Stimulated activated CD8-positive, alpha-beta memory T cell treated with anti-CD3 and anti-CD28 coated beads, Interleukin-15, amount 100 ng/mL, for 24 hours (primary cell): ENCODE data around the gene MMP17.
"Not testable (repeated sequence)": the region's sequence is repeated elsewhere in the genome, so short reads cannot be mapped to it uniquely, and the experiment has no call there.

Experiments
- DNase-seq: peaks from one replicate; pipeline ENCODE4 v3.0.0-alpha.2; 2020; ENCODE audit warnings: low read depth

The MMP17 gene

DNA sequence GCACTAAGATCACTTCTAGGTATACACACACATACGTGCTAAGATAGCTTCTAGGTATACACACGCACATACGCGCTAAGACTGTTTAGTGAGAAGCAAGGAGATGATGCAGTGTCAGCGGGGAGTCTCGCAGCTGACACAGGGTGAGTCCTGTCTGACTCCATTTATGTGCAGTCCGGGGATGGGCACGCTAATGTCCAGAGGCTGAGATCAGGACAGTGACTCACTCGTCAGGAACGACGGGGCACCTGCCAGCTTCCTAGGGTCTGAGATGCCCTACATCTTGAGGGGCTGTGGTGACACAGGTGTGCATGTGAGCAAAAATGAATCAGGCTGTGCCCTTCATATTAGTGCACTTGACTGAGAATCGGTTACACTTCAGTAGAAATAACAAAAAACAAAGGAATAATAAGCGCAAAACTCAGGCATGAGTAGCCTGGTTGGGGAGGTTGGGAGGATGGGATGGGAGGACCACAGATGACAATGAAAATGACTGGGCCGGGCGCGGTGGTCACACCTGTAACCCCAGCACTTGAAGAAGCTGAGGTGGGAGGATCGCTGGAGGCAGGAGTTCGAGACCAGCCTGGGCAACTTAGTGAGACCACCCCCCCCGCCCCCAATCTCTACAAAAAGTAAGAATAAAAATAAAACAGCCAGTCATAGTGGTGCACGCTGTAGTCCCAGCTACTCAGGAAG lies 37.1 kb downstream of the MMP17 start:
- DNase-seq = no peak

DNA sequence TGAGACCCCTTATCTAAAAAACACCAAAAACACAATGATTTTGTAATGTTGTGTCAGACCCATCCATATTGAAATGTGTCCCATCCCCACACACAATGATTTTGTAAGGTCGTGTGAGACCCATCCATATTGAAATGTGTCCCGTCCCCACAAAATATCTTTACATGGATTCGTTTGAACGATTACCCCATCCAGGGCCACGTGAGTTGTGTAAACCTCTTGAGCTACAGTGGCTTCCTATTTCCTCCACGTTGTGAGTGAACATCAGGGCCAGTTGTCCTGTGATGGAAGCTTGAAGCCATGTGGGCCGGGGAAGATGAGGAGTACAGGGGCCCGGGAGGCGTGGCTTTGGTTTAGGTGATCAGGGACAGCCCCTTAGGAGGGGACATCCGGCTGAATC lies 39.3 kb downstream of the MMP17 start:
- DNase-seq = no peak

DNA sequence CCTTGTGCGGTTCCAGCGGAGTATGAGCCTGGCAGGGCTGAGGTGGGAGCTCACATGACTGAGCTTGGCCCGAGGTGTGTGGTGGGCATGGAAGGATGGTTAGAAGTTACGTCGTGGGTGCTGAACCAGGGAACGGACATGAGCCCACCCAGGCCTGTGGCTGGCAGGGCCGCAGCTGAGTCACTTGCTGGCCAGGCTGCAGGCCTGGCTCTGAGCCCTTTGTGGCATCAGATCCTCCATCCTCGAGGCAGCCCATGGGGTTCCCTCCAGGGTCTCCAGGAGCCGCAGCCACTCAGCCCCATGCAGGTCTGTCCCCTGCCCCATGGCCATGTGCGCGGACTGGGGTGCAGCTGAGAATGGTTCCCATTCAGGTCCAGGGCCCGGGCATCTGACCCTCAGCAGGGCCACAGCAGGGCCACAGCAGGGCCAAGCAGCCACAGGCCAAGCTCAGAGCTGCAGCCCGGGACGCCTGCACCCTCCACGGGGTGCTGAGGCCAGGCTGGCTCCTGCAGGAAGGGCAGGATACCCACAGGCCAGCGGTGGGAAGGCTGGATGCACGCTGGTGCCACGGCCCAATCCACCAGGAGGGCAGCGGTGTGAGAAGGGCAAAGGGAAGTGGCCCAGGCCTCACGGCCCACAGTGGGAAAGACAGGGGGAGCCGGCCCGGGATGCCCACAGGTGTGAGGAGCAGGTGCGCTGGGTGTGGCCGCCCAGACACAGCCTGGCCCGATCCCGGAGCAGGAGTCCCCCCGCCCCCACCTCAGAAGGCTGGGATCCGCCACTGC lies 39.9 kb downstream of the MMP17 start:
- DNase-seq = no peak

DNA sequence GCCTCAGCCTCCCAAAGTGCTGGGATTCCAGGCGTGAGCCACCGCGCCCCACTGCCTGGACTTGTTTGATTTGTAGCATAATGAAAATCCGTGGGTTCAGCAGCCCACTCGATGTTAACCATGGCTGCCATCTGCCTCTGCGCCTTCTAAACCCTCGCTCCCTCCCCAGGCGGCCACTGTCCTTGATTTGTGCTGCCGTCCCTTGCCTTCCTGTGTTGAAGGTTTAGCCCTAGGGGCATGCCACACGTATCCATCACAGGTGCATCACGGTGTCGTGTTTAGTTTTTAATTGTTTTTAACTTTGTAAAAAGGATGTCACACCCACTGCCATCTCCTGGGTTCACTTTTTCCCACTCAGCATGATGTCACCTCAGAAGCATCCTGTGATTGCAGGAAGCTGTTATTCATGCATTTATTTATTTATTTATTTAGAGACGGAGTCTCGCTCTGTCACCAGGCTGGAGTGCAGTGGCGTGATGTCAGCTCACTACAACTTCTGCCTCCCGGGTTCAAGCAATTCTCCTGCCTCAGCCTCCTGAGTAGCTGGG lies 41.8 kb downstream of the MMP17 start:
- no peak for DNase-seq

DNA sequence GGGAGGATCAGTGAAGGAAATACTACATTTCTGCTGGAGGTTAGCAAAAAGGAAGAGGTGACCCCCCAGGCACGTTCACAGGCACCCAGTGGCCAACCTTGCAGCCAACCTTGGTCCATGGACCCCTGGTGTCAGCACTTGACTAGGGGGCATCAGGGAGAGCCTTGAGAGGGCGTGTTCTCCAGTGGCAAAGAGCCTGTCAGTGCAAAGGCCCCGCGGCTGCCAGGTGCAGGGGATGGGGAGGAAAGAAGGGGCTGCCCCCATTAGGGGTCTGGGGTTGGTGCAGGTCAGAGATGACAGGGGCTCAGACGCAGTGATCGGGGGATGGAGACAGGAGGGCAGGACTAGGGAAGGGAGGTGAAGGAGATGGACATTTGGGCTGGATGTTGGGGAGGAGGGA lies 43.5 kb downstream of the MMP17 start:
- no peak for DNase-seq

DNA sequence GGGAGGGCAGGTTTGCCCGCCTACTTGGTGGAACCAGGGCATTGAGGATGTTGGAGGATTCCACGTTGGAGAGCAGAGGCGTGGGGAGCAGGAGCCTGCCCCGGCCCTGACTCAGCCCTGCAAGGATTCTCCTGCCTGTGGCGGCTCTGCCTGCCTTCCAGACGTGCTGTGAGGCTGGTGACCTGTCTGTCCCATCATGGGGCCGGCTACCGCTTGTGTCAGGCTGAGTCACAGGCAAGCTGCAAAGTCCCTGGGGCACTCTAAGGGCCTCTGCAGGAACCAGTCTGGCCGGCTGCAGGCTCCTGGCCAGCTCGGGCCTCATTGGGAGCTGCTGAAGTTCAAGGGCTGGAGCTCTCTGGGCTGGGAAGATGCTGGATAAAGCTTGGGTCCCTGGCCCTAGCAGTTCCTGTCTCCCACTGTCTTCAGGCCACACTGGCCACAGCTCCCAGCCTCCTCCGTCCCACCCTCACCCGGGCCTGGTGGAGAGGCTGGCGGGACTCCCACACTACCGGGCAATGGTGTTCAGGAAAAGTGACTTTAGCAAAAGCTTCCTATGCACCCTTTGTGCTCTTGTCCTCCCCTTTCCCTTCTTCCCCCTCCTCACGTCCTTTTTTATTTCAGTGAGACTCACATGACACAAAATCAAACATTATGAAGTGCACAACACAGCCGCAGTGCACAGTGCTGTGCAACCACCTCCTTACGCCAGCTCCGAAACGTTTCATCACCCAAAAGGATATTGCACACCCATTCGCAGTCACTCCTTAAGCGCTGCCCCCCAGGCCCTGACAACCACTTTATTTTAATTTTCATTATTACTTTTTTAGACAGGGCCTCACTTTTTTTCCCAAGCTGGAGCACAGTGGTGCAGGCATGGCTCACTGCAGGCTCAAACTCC lies 44.2 kb downstream of the MMP17 start:
- no peak for DNase-seq

DNA sequence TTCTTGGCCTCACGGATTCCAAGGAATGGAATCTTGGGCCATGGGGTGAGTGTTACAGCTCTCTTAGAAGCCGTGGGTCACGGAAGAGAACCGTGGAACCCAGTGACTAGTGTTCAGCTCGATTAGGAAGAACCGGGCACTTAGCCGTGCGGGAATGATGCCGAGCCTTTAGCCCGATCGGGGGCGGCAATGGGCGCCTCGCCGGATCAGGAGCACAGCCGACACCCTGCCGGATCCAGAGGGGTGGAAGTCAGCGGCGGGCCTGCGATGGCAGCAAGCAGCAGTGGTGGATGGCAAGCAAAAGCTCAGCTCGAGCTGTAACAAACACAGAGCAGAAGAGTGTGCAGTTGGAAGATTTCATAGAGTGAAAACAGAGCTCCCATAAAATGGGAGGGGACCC lies 45.1 kb downstream of the MMP17 start:
- no peak for DNase-seq

DNA sequence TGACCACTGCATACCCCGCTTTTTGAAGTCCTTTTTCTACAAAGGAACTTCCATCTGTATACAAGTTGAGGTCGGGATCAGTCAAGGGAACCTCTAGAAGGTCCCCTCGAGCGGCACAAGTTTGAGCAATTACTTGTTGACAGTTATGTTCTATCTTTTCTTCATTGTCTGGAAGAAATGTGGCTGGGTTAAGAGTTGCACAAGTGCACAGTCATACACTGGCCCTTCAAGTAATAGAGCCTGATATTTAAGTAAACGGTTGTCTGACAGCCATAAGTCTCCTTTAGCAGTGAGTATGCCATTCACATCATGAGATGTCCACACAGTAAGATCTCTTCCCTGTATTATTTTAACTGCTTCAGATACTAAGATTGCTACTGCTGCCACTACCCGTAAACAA lies 46.8 kb downstream of the MMP17 start:
- not testable (repeated sequence) for DNase-seq

DNA sequence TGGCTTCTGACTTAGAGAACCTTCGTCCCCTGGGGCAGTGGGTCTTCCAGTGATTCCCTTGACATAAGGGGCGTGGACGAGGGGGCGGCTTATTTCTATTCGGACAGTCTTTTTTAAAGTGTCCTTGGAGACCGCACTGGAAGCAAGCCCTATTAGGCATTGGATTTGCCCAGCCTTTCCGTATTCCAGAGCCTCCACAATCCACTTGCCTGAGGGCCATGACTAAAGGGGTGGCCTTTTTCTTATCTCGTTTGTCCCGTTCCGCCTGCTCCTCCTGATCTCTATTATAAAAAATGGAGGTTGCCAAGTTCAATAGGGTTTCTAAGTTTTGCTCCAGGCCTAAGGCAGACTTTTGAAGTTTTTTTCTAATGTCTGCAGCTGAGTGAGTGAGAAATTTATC lies 49.0 kb downstream of the MMP17 start:
- not testable (repeated sequence) for DNase-seq

DNA sequence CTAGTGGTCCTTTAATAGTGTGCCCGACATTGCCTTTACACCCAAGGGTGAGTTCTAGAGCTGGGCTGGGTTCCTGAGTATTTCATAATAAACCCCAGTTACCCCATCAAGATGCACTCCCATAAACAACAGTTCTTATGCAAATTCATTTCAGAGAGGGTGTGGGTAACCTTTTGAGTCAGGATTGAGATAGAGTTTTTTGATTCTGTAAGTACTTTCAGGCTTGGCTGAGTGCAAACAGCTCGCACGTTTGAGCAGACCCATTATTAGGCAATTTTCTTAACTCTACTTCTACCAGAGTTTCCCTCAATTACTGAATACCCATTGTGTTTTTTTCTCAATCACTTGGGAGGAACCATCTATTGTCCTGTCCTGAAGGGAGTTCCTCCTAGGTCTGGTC lies 50.2 kb downstream of the MMP17 start:
- DNase-seq = not testable (repeated sequence)

DNA sequence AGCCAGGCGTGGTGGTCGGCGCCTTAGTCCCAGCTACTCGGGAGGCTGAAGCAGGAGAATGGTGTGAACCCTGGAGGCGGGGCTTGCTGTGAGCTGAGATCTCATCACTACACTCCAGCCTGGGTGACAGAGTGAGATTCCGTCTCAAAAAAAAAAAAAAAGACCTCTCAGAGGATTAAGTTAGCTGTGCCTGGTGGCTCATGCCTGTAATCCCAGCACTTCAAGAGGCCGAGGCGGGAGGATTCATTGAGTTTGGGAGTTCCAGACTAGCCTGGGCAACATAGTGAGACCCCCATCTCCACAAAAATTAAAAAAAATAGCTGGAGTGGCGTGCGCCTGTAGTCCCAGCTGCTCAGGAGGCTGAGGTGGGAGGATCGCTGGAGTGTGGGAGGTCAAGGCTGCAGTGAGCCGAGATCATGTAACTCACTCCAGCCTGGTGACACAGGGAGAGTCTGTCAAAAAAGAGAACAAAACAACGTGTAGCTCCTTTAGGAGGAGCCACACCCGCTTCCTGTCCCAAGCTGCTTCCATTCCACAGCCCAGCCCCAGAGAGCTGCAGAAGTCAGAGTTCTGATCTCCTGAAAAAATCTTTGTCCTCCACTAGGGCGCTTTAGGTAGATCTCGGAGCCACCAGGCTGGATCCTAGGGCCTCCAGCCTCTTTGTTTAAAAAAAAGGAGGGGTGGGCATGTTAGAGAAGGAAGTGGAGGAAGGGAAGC lies 54.8 kb downstream of the MMP17 start:
- DNase-seq = no peak

DNA sequence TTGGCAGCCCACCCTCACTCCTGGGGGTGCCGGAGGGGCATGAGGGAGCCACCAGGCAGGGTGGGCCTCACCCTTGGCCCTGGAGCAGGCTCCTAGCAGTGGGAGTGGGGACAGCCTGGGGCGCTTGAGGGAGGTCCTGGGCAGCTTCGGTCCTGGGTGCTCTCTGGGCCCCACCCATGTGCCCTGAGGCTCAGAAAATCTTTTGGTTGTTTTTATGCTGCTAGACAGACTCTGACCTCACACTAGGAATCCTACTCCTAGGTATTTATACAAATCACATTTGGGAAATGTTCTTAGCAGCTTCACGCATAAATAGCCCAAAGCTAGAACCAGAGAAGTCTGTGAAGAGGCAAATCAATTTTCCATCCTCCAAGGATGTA lies 55.3 kb downstream of the MMP17 start:
- no peak for DNase-seq

DNA sequence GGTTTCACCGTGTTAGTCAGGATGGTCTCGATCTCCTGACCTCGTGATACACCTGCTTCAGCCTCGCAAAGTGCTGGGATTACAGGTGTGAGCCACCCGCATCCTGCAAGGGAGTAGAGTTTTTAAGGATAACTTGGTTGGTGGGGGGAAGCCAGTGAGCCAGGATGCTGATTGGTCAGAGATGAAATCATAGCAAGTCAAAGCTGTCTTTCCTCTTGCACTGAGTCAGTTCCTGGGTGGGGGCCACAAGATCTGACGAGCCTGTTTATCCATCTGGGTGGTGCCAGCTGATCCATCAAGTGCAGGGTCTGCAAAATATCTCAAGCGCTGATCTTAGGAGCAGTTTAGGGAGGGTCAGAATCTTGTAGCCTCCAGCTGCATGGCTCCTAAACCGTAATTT lies 56.9 kb downstream of the MMP17 start:
- not testable (repeated sequence) for DNase-seq

DNA sequence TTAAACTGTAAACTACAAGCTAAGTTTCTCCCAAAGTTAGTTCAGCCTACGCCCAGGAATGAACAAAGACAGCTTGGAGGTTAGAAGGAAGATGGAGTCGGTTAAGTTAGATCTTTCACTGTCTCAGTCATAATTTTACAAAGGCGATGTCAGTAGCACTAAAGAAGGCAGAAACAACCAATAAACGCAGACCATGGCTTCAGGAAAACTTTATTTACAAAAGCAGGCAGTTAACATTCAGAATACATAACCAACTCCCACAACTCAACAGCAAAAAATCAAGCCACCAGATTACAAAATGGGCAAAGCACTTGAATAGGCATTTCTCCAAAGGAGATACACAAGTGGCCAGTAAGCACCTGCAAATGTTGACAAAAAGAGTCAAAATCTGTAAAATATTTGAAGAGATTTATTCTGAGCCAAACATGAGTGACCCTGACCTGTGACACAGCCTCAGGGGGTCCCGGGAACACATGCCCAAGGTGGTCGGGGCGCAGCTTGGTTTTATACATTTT lies 57.4 kb downstream of the MMP17 start:
- DNase-seq = no peak

DNA sequence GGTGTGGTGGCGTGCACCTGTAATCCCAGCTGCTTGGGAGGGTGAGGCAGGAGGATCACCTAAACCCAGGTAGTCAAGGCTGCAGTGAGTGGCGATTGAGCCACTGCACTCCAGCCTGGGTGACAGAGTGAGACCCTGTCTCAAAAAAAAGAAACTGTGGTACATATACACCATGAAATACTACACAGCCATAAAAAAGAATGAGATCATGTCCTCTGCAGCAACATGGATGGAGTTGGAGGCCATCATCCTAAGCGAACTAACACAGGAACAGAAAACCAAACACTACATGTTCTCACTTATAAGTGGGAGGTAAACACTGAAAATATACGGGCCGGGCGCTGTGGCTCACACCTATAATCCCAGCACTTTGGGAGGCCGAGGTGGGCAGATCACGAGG lies 63.5 kb downstream of the MMP17 start:
- DNase-seq = not testable (repeated sequence)

DNA sequence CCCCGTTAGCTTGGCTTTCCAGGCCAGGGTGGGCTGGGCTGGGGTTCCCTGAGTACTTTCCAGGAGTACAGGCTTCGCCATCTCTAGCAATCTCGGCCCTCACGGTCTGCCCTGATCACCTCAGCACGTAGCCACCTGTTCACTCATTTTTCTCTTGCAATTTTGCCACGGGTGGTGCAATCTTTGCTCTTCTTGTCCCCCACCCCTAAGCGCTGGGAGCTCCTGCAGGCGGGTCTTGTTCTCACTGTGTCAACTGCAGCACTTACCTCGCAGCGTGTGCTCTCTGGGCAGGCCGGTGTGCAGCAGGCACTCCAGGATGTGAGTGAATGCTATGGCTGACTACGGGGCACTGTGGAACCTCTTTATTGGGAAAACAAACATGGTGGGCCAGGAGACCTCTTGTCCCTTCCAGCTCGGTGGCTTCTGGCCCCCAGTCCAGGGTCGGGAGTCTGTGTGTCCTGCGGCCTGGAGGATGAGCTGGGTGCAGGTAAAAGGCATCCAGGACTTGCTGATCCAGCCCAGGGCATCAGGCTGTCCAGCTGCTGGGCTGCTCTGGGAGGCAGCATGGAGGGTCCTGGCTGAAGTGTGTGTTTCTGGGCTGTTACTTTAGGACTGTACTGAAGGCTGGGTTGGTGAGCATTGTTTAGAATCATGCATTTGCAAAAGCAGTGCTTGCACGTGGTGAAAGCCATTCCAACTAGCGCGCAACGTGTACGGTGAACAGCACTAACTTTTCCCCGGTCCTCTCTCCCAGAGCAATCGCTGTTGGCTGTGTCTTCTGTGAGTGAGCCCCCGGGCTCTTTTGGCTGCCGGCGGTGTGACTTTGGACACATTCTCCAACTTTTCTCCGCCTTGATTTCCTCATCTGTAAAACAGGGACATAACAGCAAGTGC lies 64.8 kb downstream of the MMP17 start:
- no peak for DNase-seq

DNA sequence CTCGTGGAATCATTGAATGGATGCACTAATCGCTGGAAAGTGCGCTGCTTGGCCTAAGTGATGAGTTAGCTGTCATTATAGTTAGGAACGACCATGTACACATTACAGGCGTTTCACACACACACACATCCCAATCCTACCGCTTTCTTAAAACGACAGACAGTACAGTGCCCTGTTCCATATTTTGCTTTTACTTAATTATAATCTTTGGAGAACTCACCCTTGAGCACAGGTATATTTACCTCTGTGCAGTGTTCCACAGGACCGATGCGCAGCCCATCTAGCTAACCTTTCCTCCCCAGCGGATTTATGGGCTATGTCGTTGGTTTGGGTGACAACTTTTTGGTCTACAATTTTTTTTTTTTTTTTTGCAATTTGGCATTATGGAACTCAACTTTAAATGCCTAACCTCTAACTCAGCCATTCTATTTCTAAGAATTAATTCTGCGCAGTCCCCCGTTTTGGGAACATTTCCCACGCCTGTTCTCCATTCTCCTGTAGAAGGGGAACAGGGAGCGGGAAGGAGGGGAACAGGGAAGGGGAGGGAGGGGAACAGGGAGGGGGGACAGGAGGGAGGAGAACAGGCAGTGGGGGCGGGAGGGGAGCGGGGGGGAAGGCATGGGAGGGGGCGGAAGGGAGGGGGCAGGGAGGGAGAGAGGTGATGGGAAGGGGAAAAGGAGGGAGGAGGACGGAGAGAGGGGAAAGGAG lies 65.6 kb downstream of the MMP17 start:
- DNase-seq = no peak

DNA sequence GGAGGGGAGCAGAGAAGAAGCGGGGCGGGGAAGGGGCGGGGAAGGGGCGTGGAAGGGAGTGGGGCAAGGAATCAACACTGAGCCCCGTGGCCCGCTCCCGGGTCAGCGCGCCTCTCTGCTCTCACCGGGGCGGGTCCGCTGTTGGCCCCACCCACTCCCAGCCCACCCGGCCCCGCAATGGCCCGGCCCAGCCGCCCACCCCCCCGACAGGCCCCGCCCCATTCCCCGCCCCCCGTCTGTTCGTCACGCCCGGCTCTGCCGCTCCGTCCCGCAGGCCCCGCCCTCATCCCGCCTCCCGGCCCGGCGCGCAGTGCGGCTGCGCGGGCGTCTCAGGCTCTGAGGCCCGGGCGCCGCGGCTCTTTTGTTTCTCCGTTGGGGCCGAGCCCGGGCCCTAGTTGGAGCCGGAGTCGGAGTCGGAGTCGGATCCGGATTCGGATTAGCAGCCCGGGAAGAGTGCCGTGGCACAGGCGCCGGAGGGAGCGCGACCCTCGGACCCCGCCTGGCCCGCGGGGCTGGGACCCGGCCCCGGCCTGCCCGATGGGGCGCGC lies 66.2 kb downstream of the MMP17 start, which contains the start of gene ULK1:
TSS of gene ULK1 (plus strand) at position 310 of the 548 bp plus-strand sequence. CDS start 380 bp downstream, outside the sequence.
- DNase-seq = peak; percentile 92

DNA sequence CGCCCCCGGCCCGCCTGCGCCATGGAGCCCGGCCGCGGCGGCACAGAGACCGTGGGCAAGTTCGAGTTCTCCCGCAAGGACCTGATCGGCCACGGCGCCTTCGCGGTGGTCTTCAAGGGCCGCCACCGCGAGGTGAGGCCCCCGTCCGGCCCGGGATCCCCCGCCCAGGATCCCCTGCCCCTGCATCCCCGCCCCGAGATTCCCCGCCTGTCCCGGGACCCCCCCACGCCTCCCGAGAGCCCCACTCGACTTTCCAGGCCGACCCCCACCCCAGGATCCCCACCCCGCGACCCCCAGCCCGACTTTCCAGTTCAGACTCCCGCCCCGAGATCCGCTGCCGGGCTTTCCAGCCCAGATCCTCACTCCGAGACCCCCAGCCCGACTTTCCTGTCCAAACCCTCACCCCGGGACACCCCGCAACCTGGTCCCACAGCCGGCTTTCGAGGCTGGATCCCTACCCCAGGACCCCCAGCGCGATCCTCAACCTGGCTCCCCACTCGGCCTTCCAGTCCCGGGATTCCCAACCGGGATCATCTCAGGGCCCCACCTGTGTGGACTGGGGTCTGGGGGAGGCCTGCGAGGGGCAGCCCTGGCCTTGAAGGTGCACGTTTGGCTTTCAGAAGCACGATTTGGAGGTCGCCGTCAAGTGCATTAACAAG lies 66.9 kb downstream of the MMP17 start:
- DNase-seq = no peak
